GM18508 (cell line): Measurements from ENCODE around the gene RAPGEF2.

ENCODE experiments used
- ATAC-seq: cut with Tn5 transposase; IDR thresholded peaks from one replicate; pipeline ENCODE4 v1.9.1; 2021; ENCODE audit warnings: moderate number of reproducible peaks; ENCODE audit not compliant: insufficient read depth, unreplicated experiment

RAPGEF2 gene

DNA sequence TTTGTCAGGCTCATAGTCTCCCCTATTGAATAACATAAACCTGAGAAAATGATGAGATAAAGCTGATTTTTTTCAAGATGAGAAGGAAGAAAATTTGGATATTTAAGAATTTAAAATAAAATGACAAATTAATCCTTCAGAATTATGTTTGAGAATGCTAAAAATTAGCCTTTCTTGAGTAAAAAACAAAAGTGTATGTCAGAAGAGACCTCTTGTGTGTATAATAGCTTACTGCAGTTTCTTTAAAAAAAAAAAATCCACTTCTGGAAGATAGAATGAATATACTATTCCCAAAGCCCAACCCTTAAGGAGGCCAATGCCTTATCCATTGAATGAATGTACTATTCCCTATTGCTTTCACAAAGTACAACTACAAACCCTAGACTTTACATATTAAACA, 281.8 kb downstream of the RAPGEF2 start:
- no peak for ATAC-seq

GRCh38 chr4:159386620-159387019, 283.7 kb downstream of the RAPGEF2 start:
- ATAC-seq = no peak

- ATAC-seq = no peak
These were observed 286.9 kb downstream of the RAPGEF2 start for GRCh38 chr4:159389756-159390155.

GRCh38 chr4:159390648-159391047, 287.8 kb downstream of the RAPGEF2 start:
- no peak for ATAC-seq

DNA sequence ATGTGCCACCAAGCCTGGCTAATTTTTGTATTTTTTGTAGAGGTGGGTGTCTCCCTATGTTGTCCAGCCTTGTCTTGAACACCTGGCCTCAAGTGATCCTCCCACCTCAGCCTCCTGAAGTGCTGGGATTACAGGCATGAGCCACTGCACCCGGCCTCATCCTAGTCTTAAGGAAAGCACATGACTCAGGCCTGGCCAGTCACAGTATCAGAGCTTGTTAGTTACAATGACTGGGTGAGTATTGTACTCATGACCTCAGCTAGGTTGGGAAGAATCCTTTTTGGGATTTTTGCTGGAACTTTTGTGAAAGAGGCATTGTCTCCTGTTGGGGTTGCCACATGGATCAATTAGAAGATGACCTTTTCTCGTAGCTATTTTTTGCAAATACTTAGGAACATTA, 292.8 kb downstream of the RAPGEF2 start:
- no peak for ATAC-seq

- ATAC-seq = no peak
These were observed 293.3 kb downstream of the RAPGEF2 start for GRCh38 chr4:159396151-159396550.

- no peak for ATAC-seq
These were observed 295.4 kb downstream of the RAPGEF2 start for GRCh38 chr4:159398236-159398638.

DNA sequence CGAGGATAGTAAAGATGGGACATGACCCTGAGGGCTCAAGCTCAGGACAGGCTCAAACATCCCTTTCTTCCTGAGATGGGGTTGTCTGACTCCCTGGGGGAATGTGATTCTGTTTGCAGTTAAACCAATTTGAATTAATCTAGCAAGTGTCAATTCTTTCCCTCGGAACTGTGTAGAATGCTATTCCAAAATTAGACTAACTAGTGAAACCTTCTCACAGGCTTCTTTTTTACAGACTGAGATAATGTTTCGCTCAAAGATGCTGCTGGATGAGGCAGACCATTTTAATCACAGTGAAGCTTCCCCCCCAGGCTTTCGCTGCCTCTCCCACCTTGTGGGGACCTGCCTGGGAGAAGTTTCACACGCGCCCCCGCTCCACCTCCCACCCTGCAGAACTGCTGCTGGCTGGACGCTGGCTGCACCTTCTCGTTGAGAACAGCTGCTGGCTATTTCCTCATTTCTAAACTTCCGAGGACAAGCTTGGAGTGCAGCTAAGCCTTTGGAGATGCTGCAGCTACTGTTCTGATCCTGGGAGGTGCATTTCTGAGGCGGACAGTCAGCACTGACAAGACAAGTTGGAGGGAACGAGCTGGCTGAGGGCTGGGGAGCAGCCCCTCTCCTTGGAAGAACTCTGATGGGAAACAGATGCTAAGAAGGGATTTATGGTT, 297.8 kb downstream of the RAPGEF2 start:
- ATAC-seq = no peak

GRCh38 chr4:159401226-159401712, 298.4 kb downstream of the RAPGEF2 start:
- ATAC-seq = no peak

DNA sequence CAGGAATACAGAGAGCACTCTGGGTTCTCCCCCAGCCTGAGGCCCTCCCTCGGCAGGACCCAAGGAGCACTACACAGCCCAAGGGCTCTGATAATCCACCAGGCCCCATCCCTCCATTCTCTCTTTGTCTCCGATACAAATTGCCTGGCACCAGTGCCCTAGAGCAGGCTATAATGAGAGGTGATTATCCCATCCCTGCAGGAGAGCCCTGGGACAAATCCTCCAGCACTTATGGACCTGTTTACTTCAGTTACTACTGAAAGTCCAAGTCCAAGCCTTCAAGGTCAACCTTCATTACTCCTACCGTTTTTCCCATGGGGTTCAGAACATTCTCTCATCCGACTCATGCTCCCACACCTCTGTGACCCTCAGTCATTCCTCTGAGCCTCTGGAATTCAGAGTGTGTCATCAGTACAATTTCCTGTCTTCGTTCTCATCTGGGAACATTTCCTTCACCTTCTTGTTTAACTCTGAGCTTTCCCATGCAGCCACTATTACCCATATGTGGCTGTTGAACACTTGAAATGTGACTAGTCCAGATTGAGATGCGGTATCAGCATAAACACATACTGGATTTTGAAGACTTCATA, 299.0 kb downstream of the RAPGEF2 start:
- ATAC-seq = no peak
